GM21786 (cell line): ENCODE results near the gene RRM1.
"Not testable (repeated sequence)": the region's sequence is repeated elsewhere in the genome, so short reads cannot be mapped to it uniquely, and the experiment has no call there.

ENCODE experiments used
- ATAC-seq: cut with Tn5 transposase; IDR thresholded peaks from one replicate; pipeline ENCODE4 v1.9.1; 2021; ENCODE audit not compliant: unreplicated experiment

Gene RRM1

GRCh38 chr11:4134806-4135205, 40.2 kb downstream of the RRM1 start:
- no peak for ATAC-seq

GRCh38 chr11:4138497-4138896, 43.9 kb downstream of the RRM1 start:
- no peak for ATAC-seq

- ATAC-seq, result no peak
These were observed 45.6 kb downstream of the RRM1 start for GRCh38 chr11:4140067-4140636.

GRCh38 chr11:4146070-4146771, 51.6 kb downstream of the RRM1 start:
- ATAC-seq, result no peak

- no peak for ATAC-seq
These were observed 52.1 kb downstream of the RRM1 start for GRCh38 chr11:4146772-4147098.

GRCh38 chr11:4154503-4154902, 59.9 kb downstream of the RRM1 start:
- ATAC-seq, result no peak

GRCh38 chr11:4156571-4156970, 62.0 kb downstream of the RRM1 start:
- ATAC-seq, result no peak

- ATAC-seq, result not testable (repeated sequence)
These were observed 64.2 kb downstream of the RRM1 start for GRCh38 chr11:4158818-4159217.

- no peak for ATAC-seq
These were observed 66.7 kb downstream of the RRM1 start for GRCh38 chr11:4161305-4161704.

GRCh38 chr11:4164884-4165590, 70.4 kb downstream of the RRM1 start:
- no peak for ATAC-seq

GRCh38 chr11:4167292-4167691, 72.7 kb downstream of the RRM1 start:
- no peak for ATAC-seq

GRCh38 chr11:4167758-4168157, 73.2 kb downstream of the RRM1 start:
- ATAC-seq, result no peak

GRCh38 chr11:4175620-4176350, 81.2 kb downstream of the RRM1 start:
- not testable (repeated sequence) for ATAC-seq

GRCh38 chr11:4178813-4179662, 84.4 kb downstream of the RRM1 start:
- no peak for ATAC-seq

GRCh38 chr11:4180441-4181183, 86.0 kb downstream of the RRM1 start:
- ATAC-seq, result no peak

- ATAC-seq, result peak; percentile 75
These were observed 87.5 kb downstream of the RRM1 start for GRCh38 chr11:4181782-4182721.

GRCh38 chr11:4183410-4184057, 88.9 kb downstream of the RRM1 start:
- ATAC-seq, result no peak

- no peak for ATAC-seq
These were observed 89.7 kb downstream of the RRM1 start for GRCh38 chr11:4184163-4184916.
